C1 segment of cervical spinal cord (tissue), 14 donors: ENCODE results near the gene METRN.

Experiments
- DNase-seq, 14 donors: peaks; one replicate each; lab custom pipeline; 2025; lab: John Stamatoyannopoulos, UW

METRN gene

GRCh38 chr16:677316-678190 lies 37.4 kb upstream of the METRN start:
- DNase-seq, result no peak

- peak in 1 of 14 donors; percentile 66 for DNase-seq
Observed at GRCh38 chr16:678209-678857, 36.6 kb upstream of the METRN start.

DNA sequence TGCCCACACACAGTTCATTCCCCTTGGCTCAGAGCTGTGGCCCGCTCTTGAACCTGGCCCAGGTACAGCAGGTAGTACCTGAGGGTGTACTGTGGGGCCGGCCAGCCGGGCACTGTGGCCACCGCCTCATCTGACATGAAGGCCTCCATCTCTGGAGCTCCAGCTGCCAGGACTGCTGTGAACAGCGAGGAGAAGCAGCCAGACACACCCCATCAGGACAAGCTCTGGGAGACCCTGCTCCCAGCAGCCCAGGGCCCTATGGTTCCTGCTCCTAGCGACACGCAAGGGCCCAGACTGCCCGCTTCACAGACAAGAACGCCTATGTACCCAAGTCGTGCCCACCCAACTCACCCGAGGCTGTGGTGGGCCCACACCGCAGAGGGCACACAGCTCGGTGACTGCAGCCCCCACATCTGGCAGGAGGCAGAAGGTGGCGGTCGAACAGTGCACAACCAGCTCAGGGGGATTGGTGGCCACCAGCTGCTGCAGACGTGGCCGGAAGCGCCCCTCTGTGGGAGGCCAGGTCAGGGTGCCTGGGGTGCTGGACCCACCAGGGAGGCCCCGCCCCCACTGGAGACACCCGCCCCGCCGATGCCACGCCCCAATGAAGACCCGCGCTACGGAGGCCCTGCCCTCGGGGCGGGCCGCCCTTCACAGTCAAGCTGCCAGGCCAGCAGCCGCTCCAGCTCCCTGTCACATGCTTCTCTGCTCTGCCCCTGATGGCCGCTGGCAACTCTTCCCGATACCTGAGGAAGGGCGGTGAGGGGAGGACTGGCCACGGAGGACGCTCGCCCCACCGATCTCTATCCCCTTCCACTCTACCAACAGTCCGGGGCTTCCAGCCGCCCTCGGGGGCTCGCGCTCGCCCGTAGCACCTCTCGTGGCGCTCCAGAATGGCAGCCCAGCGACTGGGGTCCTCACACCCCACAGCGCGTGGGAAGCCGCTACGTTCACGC lies 35.8 kb upstream of the METRN start:
- peak in 7 of 14 donors; percentile 41 to 82 (median 71) for DNase-seq

DNA sequence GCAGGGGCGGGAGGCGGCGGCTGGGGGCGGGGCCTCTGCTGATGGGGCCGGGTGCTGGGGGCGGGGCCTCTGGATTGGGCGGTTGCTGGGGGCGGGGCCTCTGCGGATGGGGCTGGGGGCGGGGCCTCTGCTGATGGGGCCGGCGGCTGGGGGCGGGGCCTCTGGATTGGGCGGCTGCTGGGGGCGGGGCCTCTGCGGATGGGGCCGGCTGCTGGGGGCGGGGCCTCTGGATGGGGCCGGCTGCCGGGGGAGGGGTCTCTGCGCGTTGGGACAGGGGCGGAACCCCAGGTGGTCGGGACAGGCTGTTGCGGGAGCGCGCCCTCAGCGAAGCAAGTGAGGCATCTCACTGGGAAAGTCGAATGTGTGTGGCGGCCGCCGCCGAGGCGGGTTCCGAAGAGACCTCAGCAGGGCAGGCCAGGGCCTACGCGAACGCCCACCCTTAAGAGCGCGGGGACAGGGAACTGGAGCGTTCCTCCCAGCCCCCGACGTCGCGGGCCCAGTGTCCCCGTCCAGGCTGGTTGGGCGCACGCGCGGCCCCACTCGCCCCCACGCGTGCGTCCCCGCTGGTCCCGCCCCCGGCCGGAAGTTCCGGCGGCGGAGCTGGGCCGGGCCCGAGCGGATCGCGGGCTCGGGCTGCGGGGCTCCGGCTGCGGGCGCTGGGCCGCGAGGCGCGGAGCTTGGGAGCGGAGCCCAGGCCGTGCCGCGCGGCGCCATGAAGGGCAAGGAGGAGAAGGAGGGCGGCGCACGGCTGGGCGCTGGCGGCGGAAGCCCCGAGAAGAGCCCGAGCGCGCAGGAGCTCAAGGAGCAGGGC lies 34.9 kb upstream of the METRN start, which contains the start of gene STUB1:
Gene STUB1 (plus strand): TSS at position 597 of the 811 bp plus-strand sequence. CDS start 116 bp downstream, at position 713.
- peak in 13 of 14 donors; percentile 47 to 91 (median 83) for DNase-seq

GRCh38 chr16:680625-680945 lies 34.3 kb upstream of the METRN start:
- DNase-seq, result no peak

GRCh38 chr16:680967-681745 lies 33.8 kb upstream of the METRN start:
- DNase-seq, result peak in 1 of 14 donors; percentile 40

GRCh38 chr16:681746-682427 lies 33.0 kb upstream of the METRN start:
- no peak for DNase-seq

GRCh38 chr16:682493-683395 lies 32.2 kb upstream of the METRN start:
- DNase-seq, result no peak

- DNase-seq, result no peak
Observed at GRCh38 chr16:683396-684070, 31.4 kb upstream of the METRN start.

GRCh38 chr16:684071-684794 lies 30.7 kb upstream of the METRN start, which contains the start of gene JMJD8:
JMJD8 (minus strand) TSS chr16:684334; CDS start chr16:684319, 15 bp downstream.
- DNase-seq, result peak; percentile 48 to 98 (median 90)

DNA sequence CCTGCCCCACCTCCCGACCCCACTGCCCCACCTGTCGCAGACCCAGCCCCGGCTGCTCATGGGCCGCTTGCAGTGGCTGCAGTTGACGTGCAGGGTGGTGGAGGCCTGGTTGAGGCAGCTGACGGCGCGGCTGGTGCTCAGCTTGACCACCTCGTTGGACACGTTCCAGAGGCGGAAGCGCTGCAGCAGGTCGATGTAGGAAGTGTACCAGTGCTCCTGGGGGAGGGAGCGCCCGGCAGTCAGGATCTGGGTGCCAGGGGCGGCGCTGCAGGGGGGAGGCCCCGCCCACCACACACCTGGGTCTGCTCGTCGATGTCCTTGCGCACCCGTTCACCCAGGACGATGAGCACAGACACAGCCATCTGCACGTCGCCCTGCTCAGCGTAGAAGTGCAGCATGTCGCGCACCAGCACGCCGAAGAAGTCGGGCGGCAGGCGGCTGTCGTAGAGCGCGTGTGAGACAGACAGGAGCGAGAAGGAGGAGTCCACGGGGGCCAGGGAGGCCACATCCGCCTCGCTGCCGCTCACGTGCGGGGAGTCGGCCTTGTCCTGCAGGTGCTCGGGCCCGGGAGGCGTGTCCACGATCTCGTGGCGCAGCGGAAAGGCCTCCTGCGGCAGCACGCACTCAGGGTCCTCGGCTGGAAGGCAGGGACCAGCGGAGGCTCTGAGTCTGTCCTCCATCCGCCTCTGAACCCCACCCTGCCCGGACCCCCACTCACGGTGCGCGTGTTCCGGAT lies 29.8 kb upstream of the METRN start:
- no peak for DNase-seq

GRCh38 chr16:685967-686366 lies 29.0 kb upstream of the METRN start:
- no peak for DNase-seq

DNA sequence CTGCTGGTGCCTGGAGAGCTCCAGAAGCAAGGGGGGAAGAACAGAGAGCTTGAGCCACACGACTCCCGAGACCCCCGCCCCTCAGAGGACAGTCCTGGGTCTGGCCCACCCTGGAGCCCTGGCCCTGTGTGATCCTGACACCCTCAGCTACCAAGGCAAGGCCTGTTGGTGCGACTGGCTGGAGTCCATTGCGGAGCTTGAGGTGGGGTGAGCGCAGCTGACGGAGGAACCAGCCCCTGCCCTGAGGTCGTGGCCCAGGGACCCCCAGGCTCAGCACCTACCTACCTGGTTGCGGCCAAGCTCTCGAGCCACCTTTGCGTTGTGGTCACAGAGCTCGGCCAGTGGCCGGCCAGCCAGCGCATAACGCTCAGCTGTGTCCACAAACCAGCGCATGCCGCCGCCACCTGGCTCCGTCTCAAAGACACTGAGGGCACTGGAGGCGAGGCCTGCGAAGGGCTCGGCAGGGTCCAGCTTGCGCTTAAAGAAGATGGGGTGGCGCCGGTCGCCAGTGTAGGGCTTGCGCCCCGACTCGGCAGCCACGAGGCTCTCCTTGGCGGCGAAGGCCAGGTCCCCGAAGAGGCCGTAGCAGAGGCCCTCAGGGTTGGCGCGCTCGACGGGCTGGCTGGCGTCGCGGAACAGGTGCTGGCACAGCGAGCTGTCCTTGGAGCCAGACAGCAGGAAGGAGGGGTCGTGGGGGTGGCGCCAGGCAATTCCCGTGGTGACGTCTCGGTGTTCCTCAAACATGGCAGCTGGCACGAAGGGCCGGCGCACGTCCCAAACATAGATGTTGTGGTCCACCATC lies 28.3 kb upstream of the METRN start:
- DNase-seq, result no peak

GRCh38 chr16:687499-687898 lies 27.4 kb upstream of the METRN start:
- DNase-seq, result no peak

DNA sequence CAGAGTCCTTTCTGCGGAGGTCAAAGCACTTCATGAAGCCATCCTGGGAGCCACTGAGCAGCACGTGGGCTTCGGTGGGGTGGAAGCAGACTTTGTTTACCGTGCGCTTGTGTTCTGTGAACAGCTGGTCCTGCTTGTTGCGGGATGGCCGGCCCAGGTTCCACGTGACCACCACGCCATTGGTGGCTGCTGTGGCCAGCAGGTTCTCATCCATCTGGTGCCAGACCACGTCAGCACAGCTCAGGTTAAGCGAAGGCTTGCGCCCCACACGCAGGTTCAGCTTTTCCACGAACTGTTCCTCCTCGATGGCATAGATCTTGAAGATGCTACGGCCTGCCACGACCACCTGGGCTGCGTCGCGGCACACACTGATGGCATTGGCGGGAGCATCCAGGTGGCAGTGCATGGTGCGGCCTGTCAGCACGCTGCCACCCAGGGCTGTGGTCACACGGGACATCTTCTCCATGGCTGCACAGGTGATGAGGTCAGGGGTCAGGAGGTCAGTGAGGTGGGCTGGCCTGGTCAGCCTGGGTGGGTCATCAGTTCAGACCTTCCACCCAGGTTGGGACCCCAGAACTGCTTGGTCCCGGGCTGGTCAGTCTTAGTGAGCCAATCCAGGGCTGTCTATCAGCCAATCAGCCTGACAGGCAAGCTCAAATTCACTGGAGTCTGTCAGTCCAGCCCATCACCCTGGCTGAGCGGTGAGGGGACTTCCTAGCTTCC lies 25.6 kb upstream of the METRN start:
- DNase-seq, result no peak
